Activated CD4-positive, alpha-beta T cell treated with anti-CD3 and anti-CD28 coated beads for 48 hours (primary cell): Measurements from ENCODE around the gene PPP5C.
"Not testable (repeated sequence)": the region's sequence is repeated elsewhere in the genome, so short reads cannot be mapped to it uniquely, and the experiment has no call there.

Experiments used
- DNase-seq: peaks from one replicate; pipeline ENCODE4 v3.0.0-alpha.2; 2020

PPP5C gene

GRCh38 chr19:46410205-46411087, 63.6 kb downstream of the PPP5C start:
- DNase-seq, result no peak

GRCh38 chr19:46411088-46411924, 64.4 kb downstream of the PPP5C start:
- no peak for DNase-seq

GRCh38 chr19:46411925-46412649, 65.2 kb downstream of the PPP5C start:
- no peak for DNase-seq

GRCh38 chr19:46412650-46413261, 65.9 kb downstream of the PPP5C start:
- DNase-seq, result no peak

- no peak for DNase-seq
Observed at GRCh38 chr19:46413262-46414031, 66.6 kb downstream of the PPP5C start, which contains the start of gene CCDC8. TSS of gene CCDC8 (minus strand) at chr19:46413564. CDS start at chr19:46412810, 754 bp downstream.

GRCh38 chr19:46414899-46415298, 68.0 kb downstream of the PPP5C start:
- not testable (repeated sequence) for DNase-seq

- DNase-seq, result not testable (repeated sequence)
Observed at GRCh38 chr19:46415804-46416709, 69.2 kb downstream of the PPP5C start.

- no peak for DNase-seq
Observed at GRCh38 chr19:46420056-46420455, 73.2 kb downstream of the PPP5C start.

GRCh38 chr19:46422344-46422743, 75.5 kb downstream of the PPP5C start:
- DNase-seq, result no peak

- DNase-seq, result no peak
Observed at GRCh38 chr19:46423188-46423587, 76.3 kb downstream of the PPP5C start.

GRCh38 chr19:46426035-46426505, 79.2 kb downstream of the PPP5C start:
- DNase-seq, result no peak

GRCh38 chr19:46426506-46427162, 79.7 kb downstream of the PPP5C start:
- peak; percentile 54 for DNase-seq

GRCh38 chr19:46427518-46428045, 80.7 kb downstream of the PPP5C start:
- DNase-seq, result no peak

GRCh38 chr19:46428239-46429135, 81.6 kb downstream of the PPP5C start, which contains the start of gene PNMA8C:
TSS of gene PNMA8C (minus strand) at chr19:46428936. CDS start at chr19:46428359, 577 bp downstream.
- peak; percentile 63 for DNase-seq

- no peak for DNase-seq
Observed at GRCh38 chr19:46429999-46430398, 83.1 kb downstream of the PPP5C start.

- DNase-seq, result no peak
Observed at GRCh38 chr19:46431824-46432223, 84.9 kb downstream of the PPP5C start.

- not testable (repeated sequence) for DNase-seq
Observed at GRCh38 chr19:46433470-46433869, 86.6 kb downstream of the PPP5C start.

GRCh38 chr19:46435009-46435408, 88.1 kb downstream of the PPP5C start:
- no peak for DNase-seq
